Amniotic stem cell (primary cell): ENCODE results near the gene INS.

Experiments
- DNase-seq: peaks from one replicate; lab custom pipeline; 2025; lab: John Stamatoyannopoulos, UW

INS gene

GRCh38 chr11:2164861-2165555, 4.0 kb upstream of the INS start:
- DNase-seq, result no peak

GRCh38 chr11:2164081-2164480, 3.1 kb upstream of the INS start:
- no peak for DNase-seq

GRCh38 chr11:2163428-2163978, 2.5 kb upstream of the INS start:
- no peak for DNase-seq

- DNase-seq, result no peak
These were observed 1.2 kb downstream of the INS start for GRCh38 chr11:2159536-2160413.

GRCh38 chr11:2158966-2159365, 2.0 kb downstream of the INS start:
- no peak for DNase-seq

- DNase-seq, result no peak
These were observed 2.7 kb downstream of the INS start for GRCh38 chr11:2158296-2158737.

GRCh38 chr11:2157294-2158040, 3.5 kb downstream of the INS start:
- no peak for DNase-seq

GRCh38 chr11:2156416-2157182, 4.4 kb downstream of the INS start:
- DNase-seq, result peak; percentile 41

GRCh38 chr11:2155511-2155910, 5.5 kb downstream of the INS start:
- no peak for DNase-seq

GRCh38 chr11:2154889-2155288, 6.1 kb downstream of the INS start:
- no peak for DNase-seq

- DNase-seq, result no peak
These were observed 6.8 kb downstream of the INS start for GRCh38 chr11:2154195-2154585.

GRCh38 chr11:2153581-2154194, 7.3 kb downstream of the INS start:
- DNase-seq, result no peak

GRCh38 chr11:2151500-2152257, 9.3 kb downstream of the INS start:
- peak; percentile 43 for DNase-seq

- peak; percentile 49 for DNase-seq
These were observed 10.9 kb downstream of the INS start for GRCh38 chr11:2149864-2150847.

GRCh38 chr11:2149460-2149859, 11.5 kb downstream of the INS start:
- no peak for DNase-seq

GRCh38 chr11:2148595-2148994, 12.4 kb downstream of the INS start:
- DNase-seq, result no peak

- no peak for DNase-seq
These were observed 13.6 kb downstream of the INS start for GRCh38 chr11:2147391-2147790.

GRCh38 chr11:2146051-2146450, 15.0 kb downstream of the INS start:
- DNase-seq, result no peak
